Ovary (tissue), 9 donors: ENCODE measurements around the gene NRCAM. TPM values are rescaled to one million over a fixed set of nuclear protein-coding genes. Genes with fewer than 3 reads are reported as not detected.
"Not testable (repeated sequence)": the region's sequence is repeated elsewhere in the genome, so short reads cannot be mapped to it uniquely, and the experiment has no call there.

Experiments
- DNase-seq, 5 donors: peaks; one replicate each; pipeline ENCODE4 v3.0.0-alpha.2; 2019 to 2020
- H3K27ac ChIP-seq, 2 donors: fragments of 200-600 bp; one replicate each; pipeline versions ENCODE4 v1.5.1 to v1.8.0; 2019 to 2022
- H3K27me3 ChIP-seq: fragments of 200-600 bp; one replicate; pipeline ENCODE4 v1.8.0; 2022
- H3K36me3 ChIP-seq: fragments of 200-600 bp; sonication (generic); one replicate; pipeline ENCODE4 v1.5.1; 2019
- H3K4me1 ChIP-seq: one replicate; pipeline ENCODE4 v1.8.1; 2013; ENCODE audit warnings: mild to moderate bottlenecking, moderate library complexity; ENCODE audit not compliant: insufficient read depth
- H3K4me3 ChIP-seq: fragments of 200-600 bp; sonication (generic); one replicate; pipeline ENCODE4 v1.5.1; 2017
- H3K9me3 ChIP-seq, 2 donors: fragments of 200-600 bp in 1 of 2; sonication (generic) in 1 of 2; one replicate each; pipeline versions ENCODE4 v1.5.1 to v1.8.1; 2013 to 2019; ENCODE audit warnings: mild to moderate bottlenecking in 1 of 2, moderate library complexity in 1 of 2
- CTCF ChIP-seq, 3 donors: fragments of 450-650 bp in 2 of 3; fragments of 200-600 bp in 1 of 3; IDR thresholded peaks; one replicate each; pipeline versions ENCODE4 v1.5.1 to v1.8.0; 2016 to 2022; ENCODE audit warnings: antibody characterized with exemption in 3 of 3, mild to moderate bottlenecking in 1 of 3
- EP300 ChIP-seq: sonication (generic); formaldehyde crosslinking; IDR thresholded peaks from one replicate; pipeline ENCODE4 v1.6.1; 2017; ENCODE audit warnings: antibody characterized with exemption
- POLR2A ChIP-seq: fragments of 450-650 bp; IDR thresholded peaks from one replicate; pipeline ENCODE4 v1.6.1; 2017; ENCODE audit warnings: antibody characterized with exemption, mild to moderate bottlenecking, moderate library complexity
- WGBS, 3 donors: extraction: QIAGEN DNeasy Blood & Tissue Kit in 1 of 3; methylation state at CpG; one replicate each; pipeline versions ENCODE4 v1.1.5 to v1.1.7; 2013 to 2017; 5-methylcytosine and 5-hydroxymethylcytosine counted together
- intact Hi-C, 4 donors: fragments of 100-400 bp; cut with DNase I; formaldehyde crosslinking; loops; one replicate each; pipeline versions ENCODE4 v1.11.0 to v1.15.1; 2022 to 2023
- polyA plus RNA-seq, 2 donors: library from polyadenylated mRNA; stranded (reverse); fragments of 200-250 nt in 1 of 2; fragments of 350-450 nt in 1 of 2; fragmentation: Illumina TruSeq in 1 of 2; extraction: RNeasy Lipid Tissue Mini Kit (QIAGEN cat#74804) in 1 of 2; gene quantifications; one replicate each; pipeline ENCODE4 v1.2.3, GENCODE V29; 2013 to 2014
- total RNA-seq, 7 donors: library from RNA; depleted of rRNA in 2 of 7; stranded (reverse); fragments of >200 nt in 2 of 7; fragmentation: NEBNext Ultra II Directional in 3 of 7; extraction: Animal tissue kit (Norgen Biotek cat#: 25700) in 3 of 7; gene quantifications; one replicate each; pipeline versions ENCODE4 v1.1.0 to v1.2.4, GENCODE V29; 2016 to 2023
- donor health status: DM: no; HTN: no; CAD: no; lungs with moderate emphysema.
- donor health status: DM: no; HTN: no; CAD: no.
- donor health status: Bipolar disorder and iron deficiency.
- donor health status: DM: yes; HTN: yes; CAD: no.
- donor health status: DM: no; HTN: no; CAD: no.
- donor health status: DM: yes; HTN: yes; CAD: no.

Gene NRCAM
- total and polyA plus RNA-seq, 9 donors = 0.61 to 14.8 (median 2.8) TPM

- intact Hi-C loops = no loop called here
- WGBS, 3 donors = 82 to 91% (median 86%) methylated on average over 9 of the region's 9 CpGs
- DNase-seq = no peak
These were observed 52.5 kb downstream of the NRCAM start for GRCh38 chr7:108403597-108404217.

GRCh38 chr7:108402865-108403264, 53.4 kb downstream of the NRCAM start:
- no peak for DNase-seq
- TF ChIP-seq CTCF (IDR thresholded peaks at IDR 0.05) (no peak), POLR2A (no peak), EP300 (no peak)
- H3K9me3 ChIP-seq = no peaks in the 10 kb centered on the region
- no peaks in the 10 kb centered on the region for H3K4me1 ChIP-seq
- WGBS, 3 donors = 16 to 27% (median 21%) methylated on average over 2 of the region's 2 CpGs
- no peak overlapping the region for H3K27ac ChIP-seq
- intact Hi-C loops = no loop called here
- H3K4me3 ChIP-seq = no peak overlapping the region
- no peaks in the 10 kb centered on the region for H3K27me3 ChIP-seq
- H3K36me3 ChIP-seq = no peaks in the 10 kb centered on the region

More at GRCh38 chr7:108403597-108404217, 52.5 kb downstream of the NRCAM start:
- H3K27ac ChIP-seq = no peak overlapping the region
- H3K4me1 ChIP-seq = no peaks in the 10 kb centered on the region
- H3K36me3 ChIP-seq = no peaks in the 10 kb centered on the region
- H3K4me3 ChIP-seq = no peak overlapping the region
- H3K27me3 ChIP-seq = no peaks in the 10 kb centered on the region
- TF ChIP-seq CTCF (IDR thresholded peaks at IDR 0.05) (no peak), POLR2A (no peak)
- no peaks in the 10 kb centered on the region for H3K9me3 ChIP-seq

GRCh38 chr7:108396080-108396479, 60.2 kb downstream of the NRCAM start:
- no peaks in the 10 kb centered on the region for H3K36me3 ChIP-seq
- no peaks in the 10 kb centered on the region for H3K27me3 ChIP-seq
- no peak overlapping the region for H3K27ac ChIP-seq
- 92 to 94% (median 93%) methylated on average over 9 of the region's 9 CpGs for WGBS, 3 donors
- H3K9me3 ChIP-seq = no peaks in the 10 kb centered on the region
- H3K4me1 ChIP-seq = no peaks in the 10 kb centered on the region
- intact Hi-C loops = no loop called here
- no peak for DNase-seq
- no peak for TF ChIP-seq CTCF (IDR thresholded peaks at IDR 0.05)
- no peak for TF ChIP-seq POLR2A
- no peak for TF ChIP-seq EP300
- no peak overlapping the region for H3K4me3 ChIP-seq

GRCh38 chr7:108395426-108395825, 60.8 kb downstream of the NRCAM start:
- no peaks in the 10 kb centered on the region for H3K27me3 ChIP-seq
- no peak for DNase-seq
- H3K36me3 ChIP-seq = no peaks in the 10 kb centered on the region
- no peak overlapping the region for H3K4me3 ChIP-seq
- H3K27ac ChIP-seq = no peak overlapping the region
- TF ChIP-seq EP300 = no peak
- no peak for TF ChIP-seq POLR2A
- TF ChIP-seq CTCF (IDR thresholded peaks at IDR 0.05) = no peak
- no peaks in the 10 kb centered on the region for H3K9me3 ChIP-seq
- no peaks in the 10 kb centered on the region for H3K4me1 ChIP-seq
- intact Hi-C loops = no loop called here

GRCh38 chr7:108393097-108393496, 63.1 kb downstream of the NRCAM start:
- H3K27me3 ChIP-seq, H3K4me1 ChIP-seq, H3K36me3 ChIP-seq, H3K4me3 ChIP-seq, H3K27ac ChIP-seq, H3K9me3 ChIP-seq, DNase-seq, intact Hi-C loops: not testable (repeated sequence)
- WGBS, 3 donors = 68 to 74% (median 70%) methylated on average over 10 of the region's 10 CpGs

- WGBS, 3 donors = 80 to 98% (median 91%) methylated on average over 2 of the region's 2 CpGs
- DNase-seq, H3K4me1 ChIP-seq, H3K27ac ChIP-seq, H3K9me3 ChIP-seq, H3K36me3 ChIP-seq, H3K27me3 ChIP-seq, intact Hi-C loops, H3K4me3 ChIP-seq: not testable (repeated sequence)
These were observed 68.5 kb downstream of the NRCAM start for GRCh38 chr7:108387686-108388085.
